Amniotic stem cell (primary cell): ENCODE results near the gene MVP.
"Not testable (repeated sequence)": the region's sequence is repeated elsewhere in the genome, so short reads cannot be mapped to it uniquely, and the experiment has no call there.

ENCODE experiments used
- DNase-seq: peaks from one replicate; lab custom pipeline; 2025; lab: John Stamatoyannopoulos, UW

The MVP gene

GRCh38 chr16:29820271-29820701 is at the start of gene MVP:
Gene MVP (plus strand): TSS chr16:29820462. CDS start chr16:29830550, 10,088 bp downstream.
- DNase-seq = peak; percentile 42

- not testable (repeated sequence) for DNase-seq
Observed at GRCh38 chr16:29772330-29772729, 47.9 kb upstream of the MVP start.

GRCh38 chr16:29774730-29775129 is 45.5 kb upstream of the MVP start:
- no peak for DNase-seq

GRCh38 chr16:29775742-29776408 is 44.4 kb upstream of the MVP start:
- peak; percentile 10 for DNase-seq

GRCh38 chr16:29777576-29778350 is 42.5 kb upstream of the MVP start, which contains the start of gene ZG16:
Gene ZG16 (plus strand): TSS chr16:29778256. CDS start chr16:29779267, 1,011 bp downstream.
- DNase-seq = no peak

GRCh38 chr16:29779474-29779873 is 40.8 kb upstream of the MVP start:
- DNase-seq = no peak

GRCh38 chr16:29783094-29783953 is 36.9 kb upstream of the MVP start:
- DNase-seq = not testable (repeated sequence)

- DNase-seq = no peak
Observed at GRCh38 chr16:29784157-29784556, 36.1 kb upstream of the MVP start.

- DNase-seq = peak; percentile 12
Observed at GRCh38 chr16:29784901-29785500, 35.3 kb upstream of the MVP start.

GRCh38 chr16:29787155-29787554 is 33.1 kb upstream of the MVP start:
- DNase-seq = not testable (repeated sequence)

GRCh38 chr16:29789775-29790182 is 30.5 kb upstream of the MVP start:
- no peak for DNase-seq

- DNase-seq = peak; percentile 98
Observed at GRCh38 chr16:29790183-29790948, 29.9 kb upstream of the MVP start, which contains the start of gene KIF22. Gene KIF22 (plus strand): TSS chr16:29790751. CDS start chr16:29790760, 9 bp downstream.

- DNase-seq = no peak
Observed at GRCh38 chr16:29790949-29791844, 29.1 kb upstream of the MVP start.

- DNase-seq = no peak
Observed at GRCh38 chr16:29791845-29792807, 28.1 kb upstream of the MVP start.

- not testable (repeated sequence) for DNase-seq
Observed at GRCh38 chr16:29793153-29793552, 27.1 kb upstream of the MVP start.

- DNase-seq = no peak
Observed at GRCh38 chr16:29794231-29794710, 26.0 kb upstream of the MVP start.

- DNase-seq = no peak
Observed at GRCh38 chr16:29802416-29802935, 17.8 kb upstream of the MVP start.

- DNase-seq = no peak
Observed at GRCh38 chr16:29804020-29804419, 16.2 kb upstream of the MVP start.
